Right kidney (tissue), 1 donor: ENCODE data around the gene ZDHHC7.

Experiments used
- DNase-seq: peaks from one replicate; pipeline ENCODE4 v3.0.0-alpha.2; 2016

The ZDHHC7 gene

GRCh38 chr16:85025781-85026653 lies 14.7 kb upstream of the ZDHHC7 start:
- DNase-seq = no peak

- DNase-seq = no peak
These were observed 8.4 kb upstream of the ZDHHC7 start for GRCh38 chr16:85019659-85020245.

GRCh38 chr16:85018529-85019236 lies 7.3 kb upstream of the ZDHHC7 start:
- peak; percentile 33 for DNase-seq

GRCh38 chr16:85017633-85018032 lies 6.3 kb upstream of the ZDHHC7 start:
- no peak for DNase-seq

GRCh38 chr16:85017151-85017550 lies 5.8 kb upstream of the ZDHHC7 start:
- DNase-seq = no peak

GRCh38 chr16:85015481-85016187 lies 4.3 kb upstream of the ZDHHC7 start:
- DNase-seq = no peak

GRCh38 chr16:85014311-85014710 lies 3.0 kb upstream of the ZDHHC7 start:
- DNase-seq = no peak

- DNase-seq = no peak
These were observed 530 bp upstream of the ZDHHC7 start for GRCh38 chr16:85011846-85012284.

GRCh38 chr16:85010446-85010930 lies 847 bp downstream of the ZDHHC7 start:
- DNase-seq = no peak

GRCh38 chr16:85008271-85008670 lies 3.1 kb downstream of the ZDHHC7 start:
- no peak for DNase-seq

- DNase-seq = no peak
These were observed 3.7 kb downstream of the ZDHHC7 start for GRCh38 chr16:85007496-85008214.

- DNase-seq = no peak
These were observed 4.7 kb downstream of the ZDHHC7 start for GRCh38 chr16:85006639-85007038.

GRCh38 chr16:85005285-85006069 lies 5.9 kb downstream of the ZDHHC7 start:
- DNase-seq = no peak

- no peak for DNase-seq
These were observed 6.6 kb downstream of the ZDHHC7 start for GRCh38 chr16:85004587-85005205.

- DNase-seq = no peak
These were observed 7.4 kb downstream of the ZDHHC7 start for GRCh38 chr16:85003725-85004586.

- DNase-seq = no peak
These were observed 8.3 kb downstream of the ZDHHC7 start for GRCh38 chr16:85003076-85003475.

- DNase-seq = no peak
These were observed 8.7 kb downstream of the ZDHHC7 start for GRCh38 chr16:85002608-85003007.

- no peak for DNase-seq
These were observed 9.2 kb downstream of the ZDHHC7 start for GRCh38 chr16:85002099-85002541.

GRCh38 chr16:84999857-85000480 lies 11.4 kb downstream of the ZDHHC7 start:
- no peak for DNase-seq
